Measurements from ENCODE around the gene FCHO2.
"Not testable (repeated sequence)": the region's sequence is repeated elsewhere in the genome, so short reads cannot be mapped to it uniquely, and the experiment has no call there.

The FCHO2 gene

GRCh38 chr5:72922422-72922821 lies 33.4 kb upstream of the FCHO2 start:
- TF ChIP-seq CTCF (conservative IDR thresholded peaks at IDR 0.05; ENCODE audit: control insufficient read depth, insufficient read depth, low read depth, low read length): no peak
- no peak for DNase-seq (ENCODE audit: low read depth)
- no peak overlapping the region for H3K4me3 ChIP-seq (ENCODE audit: control insufficient read depth, low read depth, low read length)

GRCh38 chr5:72925336-72926010 lies 30.4 kb upstream of the FCHO2 start:
- no peak for TF ChIP-seq CTCF (conservative IDR thresholded peaks at IDR 0.05; ENCODE audit: control insufficient read depth, insufficient read depth, low read depth, low read length)
- DNase-seq (ENCODE audit: low read depth): no peak

GRCh38 chr5:72932686-72933085 lies 23.2 kb upstream of the FCHO2 start:
- DNase-seq (ENCODE audit: low read depth); H3K4me3 ChIP-seq (ENCODE audit: control insufficient read depth, low read depth, low read length): not testable (repeated sequence)

More at GRCh38 chr5:72925336-72926010, 30.4 kb upstream of the FCHO2 start:
- H3K4me3 ChIP-seq (ENCODE audit: control insufficient read depth, low read depth, low read length): no peak overlapping the region

- not testable (repeated sequence) for DNase-seq (ENCODE audit: low read depth); H3K4me3 ChIP-seq (ENCODE audit: control insufficient read depth, low read depth, low read length)
Observed at GRCh38 chr5:72934953-72935725, 20.7 kb upstream of the FCHO2 start.

- TF ChIP-seq CTCF (conservative IDR thresholded peaks at IDR 0.05; ENCODE audit: control insufficient read depth, insufficient read depth, low read depth, low read length): no peak
- no peak overlapping the region for H3K4me3 ChIP-seq (ENCODE audit: control insufficient read depth, low read depth, low read length)
- DNase-seq (ENCODE audit: low read depth): no peak
Observed at GRCh38 chr5:72936893-72937292, 18.9 kb upstream of the FCHO2 start.

- no peak for DNase-seq (ENCODE audit: low read depth)
- H3K4me3 ChIP-seq (ENCODE audit: control insufficient read depth, low read depth, low read length): no peak overlapping the region
- TF ChIP-seq CTCF (conservative IDR thresholded peaks at IDR 0.05; ENCODE audit: control insufficient read depth, insufficient read depth, low read depth, low read length): no peak
Observed at GRCh38 chr5:72937517-72938061, 18.3 kb upstream of the FCHO2 start.

GRCh38 chr5:72938206-72938605 lies 17.6 kb upstream of the FCHO2 start:
- no peak for TF ChIP-seq CTCF (conservative IDR thresholded peaks at IDR 0.05; ENCODE audit: control insufficient read depth, insufficient read depth, low read depth, low read length)
- no peak overlapping the region for H3K4me3 ChIP-seq (ENCODE audit: control insufficient read depth, low read depth, low read length)
- no peak for DNase-seq (ENCODE audit: low read depth)

Measured in fibroblast of mammary gland (primary cell).